Stimulated activated CD8-positive, alpha-beta memory T cell treated with anti-CD3 and anti-CD28 coated beads, Interleukin-4, amount 100 ng/mL, for 4 hours (primary cell): ENCODE measurements around the gene ACBD4.

Experiments used
- DNase-seq, 2 donors: peaks; one replicate each; pipeline ENCODE4 v3.0.0-alpha.2; 2020; ENCODE audit warnings: low read depth in 2 of 2, low spot score in 1 of 2

Gene ACBD4

GRCh38 chr17:45149669-45150664, 14.5 kb downstream of the ACBD4 start:
- DNase-seq = no peak

- DNase-seq = no peak
Measured at GRCh38 chr17:45150911-45151809, 15.7 kb downstream of the ACBD4 start.

- DNase-seq = no peak
Measured at GRCh38 chr17:45155029-45155428, 19.5 kb downstream of the ACBD4 start.

GRCh38 chr17:45155483-45155882, 20.0 kb downstream of the ACBD4 start:
- DNase-seq = no peak

- no peak for DNase-seq
Measured at GRCh38 chr17:45156242-45156641, 20.8 kb downstream of the ACBD4 start.

- DNase-seq = no peak
Measured at GRCh38 chr17:45160447-45161287, 25.2 kb downstream of the ACBD4 start.

- DNase-seq = peak; percentile 96 to 98
Measured at GRCh38 chr17:45161288-45162024, 26.0 kb downstream of the ACBD4 start, which contains the start of gene HEXIM2. Gene HEXIM2, plus strand, starts transcription at chr17:45161875. Its CDS starts 919 bp downstream, at chr17:45162794.

GRCh38 chr17:45162025-45162687, 26.7 kb downstream of the ACBD4 start:
- DNase-seq = no peak

- no peak for DNase-seq
Measured at GRCh38 chr17:45164734-45165269, 29.3 kb downstream of the ACBD4 start.

- DNase-seq = no peak
Measured at GRCh38 chr17:45168991-45169752, 33.7 kb downstream of the ACBD4 start.

- no peak for DNase-seq
Measured at GRCh38 chr17:45170280-45170930, 34.9 kb downstream of the ACBD4 start.

- no peak for DNase-seq
Measured at GRCh38 chr17:45170931-45171337, 35.4 kb downstream of the ACBD4 start.

- DNase-seq = no peak
Measured at GRCh38 chr17:45171338-45172231, 36.1 kb downstream of the ACBD4 start.

- no peak for DNase-seq
Measured at GRCh38 chr17:45172232-45172540, 36.7 kb downstream of the ACBD4 start.

- DNase-seq = no peak
Measured at GRCh38 chr17:45172541-45173286, 37.2 kb downstream of the ACBD4 start.

GRCh38 chr17:45175759-45176115, 40.2 kb downstream of the ACBD4 start:
- DNase-seq = no peak

- no peak for DNase-seq
Measured at GRCh38 chr17:45177563-45177962, 42.1 kb downstream of the ACBD4 start.
